Measurements from ENCODE around the gene TP53I13.

DNA sequence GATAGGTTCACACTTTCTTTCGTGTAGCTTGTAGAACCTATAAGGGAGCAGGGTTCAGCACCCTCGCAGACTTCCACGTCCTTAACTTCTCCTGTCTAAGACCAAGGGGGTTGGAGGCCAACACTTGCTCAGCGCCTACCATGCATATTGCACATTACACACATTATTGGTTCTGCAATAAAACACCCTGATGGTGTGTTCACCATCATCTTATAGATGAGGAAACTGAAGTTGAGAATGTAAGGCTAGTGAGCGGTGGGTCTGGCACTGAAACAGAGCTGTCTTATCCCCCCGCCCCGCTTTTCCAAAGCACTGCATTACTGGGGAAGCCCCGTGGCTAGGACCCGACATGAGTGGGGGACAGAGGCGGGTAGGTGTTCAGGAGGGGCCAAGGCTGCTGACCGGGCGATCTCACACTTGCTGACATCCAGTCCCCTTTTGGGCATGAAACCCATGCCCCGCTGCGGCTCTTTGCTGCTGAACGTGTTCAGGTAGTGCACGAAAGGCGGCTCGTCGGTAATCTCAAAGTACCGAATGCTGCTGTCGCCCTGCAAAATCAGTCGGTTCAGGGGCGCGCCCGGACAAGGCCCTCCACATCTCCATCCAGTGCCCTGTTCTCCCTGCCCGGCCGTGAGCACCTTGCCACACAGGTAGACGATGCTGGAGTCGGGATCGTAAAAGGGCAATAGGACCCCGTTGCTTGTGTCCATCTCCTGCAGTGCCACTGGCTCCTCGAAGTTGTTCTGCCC is 48.0 kb downstream of the TP53I13 start:
- TF ChIP-seq CHD2 (IDR thresholded peaks at IDR 0.05; ENCODE audit: low read length, partially characterized antibody): no peak
- no peak for TF ChIP-seq POLR2A (IDR thresholded peaks at IDR 0.05; ENCODE audit: low read length)
- TF ChIP-seq SREBF2 (IDR thresholded peaks at IDR 0.05): no peak
- TF ChIP-seq SMC3 (IDR thresholded peaks at IDR 0.05): no peak
- TF ChIP-seq CBX8 (IDR thresholded peaks at IDR 0.05): no peak
- TF ChIP-seq, protein P1, sequence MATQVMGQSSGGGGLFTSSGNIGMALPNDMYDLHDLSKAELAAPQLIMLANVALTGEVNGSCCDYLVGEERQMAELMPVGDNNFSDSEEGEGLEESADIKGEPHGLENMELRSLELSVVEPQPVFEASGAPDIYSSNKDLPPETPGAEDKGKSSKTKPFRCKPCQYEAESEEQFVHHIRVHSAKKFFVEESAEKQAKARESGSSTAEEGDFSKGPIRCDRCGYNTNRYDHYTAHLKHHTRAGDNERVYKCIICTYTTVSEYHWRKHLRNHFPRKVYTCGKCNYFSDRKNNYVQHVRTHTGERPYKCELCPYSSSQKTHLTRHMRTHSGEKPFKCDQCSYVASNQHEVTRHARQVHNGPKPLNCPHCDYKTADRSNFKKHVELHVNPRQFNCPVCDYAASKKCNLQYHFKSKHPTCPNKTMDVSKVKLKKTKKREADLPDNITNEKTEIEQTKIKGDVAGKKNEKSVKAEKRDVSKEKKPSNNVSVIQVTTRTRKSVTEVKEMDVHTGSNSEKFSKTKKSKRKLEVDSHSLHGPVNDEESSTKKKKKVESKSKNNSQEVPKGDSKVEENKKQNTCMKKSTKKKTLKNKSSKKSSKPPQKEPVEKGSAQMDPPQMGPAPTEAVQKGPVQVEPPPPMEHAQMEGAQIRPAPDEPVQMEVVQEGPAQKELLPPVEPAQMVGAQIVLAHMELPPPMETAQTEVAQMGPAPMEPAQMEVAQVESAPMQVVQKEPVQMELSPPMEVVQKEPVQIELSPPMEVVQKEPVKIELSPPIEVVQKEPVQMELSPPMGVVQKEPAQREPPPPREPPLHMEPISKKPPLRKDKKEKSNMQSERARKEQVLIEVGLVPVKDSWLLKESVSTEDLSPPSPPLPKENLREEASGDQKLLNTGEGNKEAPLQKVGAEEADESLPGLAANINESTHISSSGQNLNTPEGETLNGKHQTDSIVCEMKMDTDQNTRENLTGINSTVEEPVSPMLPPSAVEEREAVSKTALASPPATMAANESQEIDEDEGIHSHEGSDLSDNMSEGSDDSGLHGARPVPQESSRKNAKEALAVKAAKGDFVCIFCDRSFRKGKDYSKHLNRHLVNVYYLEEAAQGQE (IDR thresholded peaks at IDR 0.05): no peak
- TF ChIP-seq, protein P2, sequence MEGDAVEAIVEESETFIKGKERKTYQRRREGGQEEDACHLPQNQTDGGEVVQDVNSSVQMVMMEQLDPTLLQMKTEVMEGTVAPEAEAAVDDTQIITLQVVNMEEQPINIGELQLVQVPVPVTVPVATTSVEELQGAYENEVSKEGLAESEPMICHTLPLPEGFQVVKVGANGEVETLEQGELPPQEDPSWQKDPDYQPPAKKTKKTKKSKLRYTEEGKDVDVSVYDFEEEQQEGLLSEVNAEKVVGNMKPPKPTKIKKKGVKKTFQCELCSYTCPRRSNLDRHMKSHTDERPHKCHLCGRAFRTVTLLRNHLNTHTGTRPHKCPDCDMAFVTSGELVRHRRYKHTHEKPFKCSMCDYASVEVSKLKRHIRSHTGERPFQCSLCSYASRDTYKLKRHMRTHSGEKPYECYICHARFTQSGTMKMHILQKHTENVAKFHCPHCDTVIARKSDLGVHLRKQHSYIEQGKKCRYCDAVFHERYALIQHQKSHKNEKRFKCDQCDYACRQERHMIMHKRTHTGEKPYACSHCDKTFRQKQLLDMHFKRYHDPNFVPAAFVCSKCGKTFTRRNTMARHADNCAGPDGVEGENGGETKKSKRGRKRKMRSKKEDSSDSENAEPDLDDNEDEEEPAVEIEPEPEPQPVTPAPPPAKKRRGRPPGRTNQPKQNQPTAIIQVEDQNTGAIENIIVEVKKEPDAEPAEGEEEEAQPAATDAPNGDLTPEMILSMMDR (IDR thresholded peaks at IDR 0.05): no peak
- no peak for TF ChIP-seq RAD21 (conservative IDR thresholded peaks at IDR 0.05 in 1 of 2, IDR thresholded peaks at IDR 0.05 in 1 of 2)
- TF ChIP-seq EP300 (IDR thresholded peaks at IDR 0.05): no peak
- TF ChIP-seq JUN (IDR thresholded peaks at IDR 0.05): no peak
- TF ChIP-seq RFX5 (IDR thresholded peaks at IDR 0.05): no peak
- TF ChIP-seq HOXB13 (CRISPR knock-in tag; IDR thresholded peaks at IDR 0.05; ENCODE audit: low read depth): no peak
- no peak for TF ChIP-seq MAFK (IDR thresholded peaks at IDR 0.05; ENCODE audit: partially characterized antibody)

Measured in A549 (cell line).